ENCODE data around the gene DUSP18.
"Not testable (repeated sequence)": the region's sequence is repeated elsewhere in the genome, so short reads cannot be mapped to it uniquely, and the experiment has no call there.

Gene DUSP18

DNA sequence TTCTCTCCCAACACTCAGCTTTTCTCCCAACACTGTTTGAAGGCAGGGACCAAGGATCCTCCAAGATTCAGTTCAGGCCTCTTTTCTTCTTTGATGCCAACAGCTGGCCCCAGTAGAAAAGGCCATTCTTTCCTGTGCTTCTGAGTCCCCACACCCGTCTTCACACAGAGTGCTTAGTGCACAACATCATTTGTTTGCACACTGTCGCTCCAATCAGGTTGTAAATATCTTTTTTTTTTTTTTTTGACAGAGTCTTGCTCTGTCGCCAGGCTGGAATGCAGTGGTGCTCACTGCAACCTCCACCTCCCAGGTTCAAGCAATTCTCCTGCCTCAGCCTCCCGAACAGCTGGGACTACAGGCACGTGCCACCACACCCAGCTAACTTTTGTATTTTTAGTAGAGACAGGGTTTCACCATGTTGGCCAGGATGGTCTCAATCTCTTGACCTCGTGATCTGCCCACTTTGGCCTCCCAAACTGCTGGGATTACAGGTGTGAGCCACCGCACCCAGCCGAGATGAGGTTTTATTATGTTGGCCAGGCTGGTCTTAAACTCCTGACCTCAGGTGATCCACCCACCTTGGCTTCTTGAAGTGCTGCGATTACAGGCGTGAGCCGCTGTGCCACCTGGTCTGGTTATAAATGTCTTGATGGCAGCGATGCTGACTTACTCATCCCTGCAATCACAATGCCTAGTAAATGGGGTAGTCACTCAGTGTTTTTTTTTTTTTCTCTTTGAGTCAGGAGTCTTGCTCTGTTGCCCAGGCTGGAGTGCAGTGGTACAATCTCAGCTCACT is 12.4 kb upstream of the DUSP18 start:
- not testable (repeated sequence) for DNase-seq (ENCODE audit: low read depth)

DNA sequence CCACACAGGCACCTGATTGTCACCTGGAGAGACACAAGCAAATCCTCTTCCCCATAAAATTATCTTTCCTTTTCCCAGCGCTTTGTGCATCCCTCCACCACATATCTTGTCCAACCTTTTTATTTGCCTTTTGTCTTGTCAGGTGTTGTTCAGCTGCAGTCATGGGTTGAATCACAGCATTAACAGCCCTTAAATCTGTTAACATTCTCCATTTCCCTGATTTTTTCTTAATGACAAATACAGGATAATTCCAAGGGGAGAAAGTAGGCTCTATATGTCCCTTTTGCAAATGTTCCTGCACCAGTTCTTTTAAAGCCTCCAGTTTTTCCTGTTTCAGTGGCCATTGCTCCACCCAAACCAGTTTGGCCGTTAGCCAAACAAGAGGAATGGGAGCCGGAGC is 8.9 kb upstream of the DUSP18 start:
- not testable (repeated sequence) for DNase-seq (ENCODE audit: low read depth)

DNA sequence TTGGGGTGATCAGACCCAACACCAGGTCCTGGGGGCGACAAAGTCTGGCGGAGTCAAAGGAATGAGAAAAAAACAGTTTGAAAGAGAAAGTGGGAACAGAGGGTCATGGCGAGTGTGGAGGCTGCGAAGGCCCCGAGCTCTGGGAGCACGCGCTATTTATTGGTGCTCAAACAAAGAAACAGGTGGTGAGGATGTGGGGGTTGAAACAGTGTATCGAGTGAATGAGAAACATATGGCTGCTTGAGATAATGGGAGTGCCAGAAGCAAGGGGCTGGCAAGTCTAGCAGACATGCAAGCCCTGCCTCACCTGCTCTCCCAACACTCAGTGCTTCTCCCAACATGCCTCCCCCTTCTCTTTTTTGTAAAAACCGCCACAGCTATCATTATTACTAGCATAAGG is 7.8 kb upstream of the DUSP18 start:
- no peak for DNase-seq (ENCODE audit: low read depth)

GRCh38 chr22:30674482-30674881 is 6.8 kb upstream of the DUSP18 start:
- DNase-seq (ENCODE audit: low read depth): no peak

DNA sequence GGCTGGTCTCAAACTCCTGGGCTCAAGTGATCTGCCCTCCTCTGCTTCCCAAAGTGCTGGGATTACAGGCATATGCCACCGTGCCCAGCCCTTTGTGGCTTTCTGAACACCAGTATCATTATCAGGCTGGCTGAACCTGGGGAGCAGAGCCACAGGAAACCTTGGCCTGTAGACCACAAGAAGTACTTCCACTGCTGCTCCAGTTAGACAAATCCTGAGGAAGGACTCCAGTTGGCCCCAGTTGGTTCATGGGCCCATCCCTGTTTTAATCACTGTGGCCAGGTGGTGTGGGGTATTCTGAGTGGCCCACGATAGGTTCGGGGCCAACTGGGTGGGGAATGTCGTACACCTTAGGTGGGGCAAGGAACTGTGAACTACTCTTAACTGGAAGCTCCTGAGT is 5.5 kb upstream of the DUSP18 start:
- no peak for DNase-seq (ENCODE audit: low read depth)

DNA sequence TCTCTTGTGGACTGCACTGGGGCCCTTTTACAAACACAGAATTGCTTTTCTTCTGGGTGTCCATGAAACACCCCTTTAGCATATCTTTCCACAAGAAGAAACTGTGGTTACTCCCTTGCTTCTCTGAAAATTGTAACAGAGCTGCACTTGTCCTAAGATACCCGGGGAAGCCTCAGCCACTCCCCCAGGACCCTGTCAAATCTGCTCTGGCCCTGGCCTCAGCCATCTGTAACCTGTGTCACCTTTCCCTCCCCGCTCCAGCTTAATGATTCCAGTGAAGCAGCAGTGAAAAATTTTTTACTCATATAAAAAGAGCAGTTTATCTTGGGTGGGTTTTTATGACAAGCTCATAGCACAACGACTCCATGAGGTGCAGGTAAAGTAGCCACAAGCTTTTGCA is 3.4 kb upstream of the DUSP18 start:
- DNase-seq (ENCODE audit: low read depth): no peak

DNA sequence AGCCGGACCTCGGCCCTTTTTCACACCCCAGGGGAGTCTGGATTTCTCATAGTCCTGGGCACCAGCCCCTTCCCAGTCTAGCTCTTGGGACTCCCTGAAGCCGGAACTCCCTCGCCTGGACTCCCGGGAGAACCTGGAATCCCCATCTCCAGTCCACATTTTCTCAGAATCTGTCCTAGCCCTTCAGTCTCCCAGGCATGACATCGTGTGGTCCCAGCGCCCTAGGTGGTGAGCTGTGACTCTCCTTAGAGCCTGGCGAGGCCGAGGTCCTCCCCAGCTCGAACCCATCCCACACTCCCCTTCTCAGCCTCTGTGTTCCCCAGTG is 673 bp upstream of the DUSP18 start:
- no peak for DNase-seq (ENCODE audit: low read depth)

DNA sequence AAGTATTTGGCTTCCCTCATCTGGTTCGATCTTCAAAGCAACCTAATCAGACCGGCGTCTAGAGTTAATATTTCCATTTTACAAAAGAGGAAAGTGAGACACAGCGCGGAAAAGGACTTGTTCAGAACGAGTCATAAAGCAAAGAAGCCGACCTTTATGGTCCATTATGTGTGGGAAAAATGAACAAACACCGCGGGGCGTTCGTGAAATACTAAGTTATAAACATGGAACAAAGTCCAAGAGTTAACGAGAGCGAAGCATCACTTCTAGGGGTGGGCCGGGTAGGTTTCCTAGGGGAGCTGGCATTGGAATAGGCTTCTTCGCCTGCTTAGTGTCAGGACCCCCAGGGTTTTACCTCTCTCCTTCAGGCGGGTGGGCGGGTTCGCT is 575 bp downstream of the DUSP18 start:
- no peak for DNase-seq (ENCODE audit: low read depth)

GRCh38 chr22:30665786-30666185 is 1.9 kb downstream of the DUSP18 start:
- no peak for DNase-seq (ENCODE audit: low read depth)

DNA sequence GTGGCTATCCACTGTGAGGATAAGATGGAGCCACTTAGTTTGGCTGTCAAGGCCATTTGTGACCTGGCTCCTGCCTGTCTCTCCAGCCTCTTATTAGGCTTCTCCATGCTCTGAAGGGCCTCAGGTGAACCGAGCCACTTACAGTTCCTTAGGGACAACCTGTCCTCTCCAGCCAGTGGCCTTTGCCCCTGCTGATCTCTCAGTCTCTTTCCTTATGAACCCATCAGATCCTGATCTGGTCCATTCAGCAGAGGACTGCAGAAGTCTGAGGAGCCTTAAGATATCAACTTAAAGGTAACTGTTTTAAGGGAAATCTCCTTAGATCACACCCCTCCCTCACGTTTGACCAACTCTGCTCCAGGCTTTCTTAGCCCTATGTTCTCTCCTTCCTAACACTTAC is 2.4 kb downstream of the DUSP18 start:
- DNase-seq (ENCODE audit: low read depth): no peak

GRCh38 chr22:30664798-30665197 is 2.9 kb downstream of the DUSP18 start:
- DNase-seq (ENCODE audit: low read depth): no peak

DNA sequence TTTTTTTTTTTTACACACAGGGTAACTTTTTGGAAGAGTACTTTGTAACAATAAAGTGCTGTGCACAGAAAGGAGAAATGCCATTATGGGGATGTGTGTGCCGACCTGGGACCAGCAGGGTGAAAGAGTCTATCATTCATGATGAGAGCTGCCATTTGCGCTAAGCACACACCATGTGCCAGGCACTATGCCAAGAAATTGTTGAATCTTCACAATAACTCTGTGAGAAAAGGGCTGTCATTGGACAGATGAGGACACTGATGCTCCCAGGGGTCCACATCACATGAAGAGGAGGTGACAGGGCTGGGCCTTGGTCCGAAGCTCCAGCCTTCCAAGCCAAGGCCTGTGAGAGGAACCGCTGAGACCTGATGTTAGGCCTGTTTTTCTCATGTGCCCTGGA is 5.6 kb downstream of the DUSP18 start:
- no peak for DNase-seq (ENCODE audit: low read depth)

GRCh38 chr22:30655532-30655931 is 12.1 kb downstream of the DUSP18 start:
- DNase-seq (ENCODE audit: low read depth): no peak

DNA sequence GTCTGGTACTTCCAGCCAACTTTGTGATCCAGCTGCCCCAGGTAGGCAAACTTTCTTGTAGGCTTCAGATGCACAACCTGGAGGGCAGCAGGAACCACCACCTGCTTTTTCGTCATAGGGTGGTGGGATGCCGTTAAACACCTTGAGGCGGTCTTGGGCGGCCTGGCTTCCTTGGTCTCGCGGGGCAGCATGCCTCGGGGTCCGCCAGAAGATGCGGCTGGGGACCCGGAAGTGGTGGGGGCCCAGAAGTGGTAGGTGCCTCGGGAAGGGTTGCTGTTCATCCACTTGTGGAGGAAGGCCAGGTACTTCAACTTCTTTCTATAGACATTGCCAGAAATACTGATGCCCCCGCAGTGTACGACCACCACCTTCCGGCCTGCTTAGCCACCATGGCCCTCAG is 13.3 kb downstream of the DUSP18 start:
- DNase-seq (ENCODE audit: low read depth): no peak

DNA sequence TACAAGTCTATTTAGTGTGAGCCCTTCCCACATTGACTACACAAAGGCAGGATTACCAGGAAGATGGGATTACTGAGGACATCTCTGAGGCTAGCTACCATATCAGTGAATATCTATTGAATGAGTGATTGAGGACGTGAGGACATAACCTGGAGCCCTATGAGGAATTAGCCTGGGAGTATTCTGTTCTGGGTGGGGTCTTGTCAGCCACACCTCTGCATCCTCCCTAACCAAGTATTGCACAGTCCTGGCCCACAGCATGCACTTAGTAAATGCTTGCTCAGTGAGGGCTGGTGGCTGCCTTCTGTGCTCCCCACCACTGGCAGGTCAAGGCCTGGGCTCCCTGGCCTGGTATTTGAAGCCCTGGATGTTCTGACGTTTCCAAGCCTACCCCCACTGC is 14.8 kb downstream of the DUSP18 start:
- no peak for DNase-seq (ENCODE audit: low read depth)

GRCh38 chr22:30650508-30651116 is 17.1 kb downstream of the DUSP18 start:
- no peak for DNase-seq (ENCODE audit: low read depth)

GRCh38 chr22:30649430-30650007 is 18.2 kb downstream of the DUSP18 start:
- DNase-seq (ENCODE audit: low read depth): peak; percentile 80

GRCh38 chr22:30648825-30649224 is 18.9 kb downstream of the DUSP18 start:
- DNase-seq (ENCODE audit: low read depth): no peak

GRCh38 chr22:30647536-30647935 is 20.1 kb downstream of the DUSP18 start:
- no peak for DNase-seq (ENCODE audit: low read depth)

DNA sequence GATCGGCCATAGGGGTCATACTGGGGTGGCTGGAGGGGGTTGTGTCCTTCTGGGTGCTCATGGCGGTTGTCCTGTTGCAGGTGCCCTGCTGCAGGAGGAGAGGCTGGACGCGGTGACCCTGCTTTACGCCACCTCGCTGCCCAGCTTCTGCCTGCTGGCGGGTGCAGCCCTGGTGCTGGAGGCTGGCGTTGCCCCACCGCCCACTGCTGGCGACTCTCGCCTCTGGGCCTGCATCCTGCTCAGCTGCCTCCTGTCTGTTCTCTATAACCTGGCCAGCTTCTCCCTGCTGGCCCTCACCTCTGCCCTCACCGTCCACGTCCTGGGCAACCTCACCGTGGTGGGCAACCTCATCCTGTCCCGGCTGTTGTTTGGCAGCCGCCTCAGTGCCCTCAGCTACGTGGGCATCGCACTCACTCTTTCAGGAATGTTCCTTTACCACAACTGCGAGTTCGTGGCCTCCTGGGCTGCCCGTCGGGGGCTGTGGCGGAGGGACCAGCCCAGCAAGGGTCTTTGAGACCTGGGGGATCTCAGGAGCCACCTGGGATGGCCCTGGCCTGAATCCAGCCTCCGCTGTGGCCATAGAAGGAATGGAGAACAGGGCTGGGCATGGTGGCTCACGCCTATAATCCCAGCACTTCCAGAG is 21.0 kb downstream of the DUSP18 start:
- DNase-seq (ENCODE audit: low read depth): no peak

DNA sequence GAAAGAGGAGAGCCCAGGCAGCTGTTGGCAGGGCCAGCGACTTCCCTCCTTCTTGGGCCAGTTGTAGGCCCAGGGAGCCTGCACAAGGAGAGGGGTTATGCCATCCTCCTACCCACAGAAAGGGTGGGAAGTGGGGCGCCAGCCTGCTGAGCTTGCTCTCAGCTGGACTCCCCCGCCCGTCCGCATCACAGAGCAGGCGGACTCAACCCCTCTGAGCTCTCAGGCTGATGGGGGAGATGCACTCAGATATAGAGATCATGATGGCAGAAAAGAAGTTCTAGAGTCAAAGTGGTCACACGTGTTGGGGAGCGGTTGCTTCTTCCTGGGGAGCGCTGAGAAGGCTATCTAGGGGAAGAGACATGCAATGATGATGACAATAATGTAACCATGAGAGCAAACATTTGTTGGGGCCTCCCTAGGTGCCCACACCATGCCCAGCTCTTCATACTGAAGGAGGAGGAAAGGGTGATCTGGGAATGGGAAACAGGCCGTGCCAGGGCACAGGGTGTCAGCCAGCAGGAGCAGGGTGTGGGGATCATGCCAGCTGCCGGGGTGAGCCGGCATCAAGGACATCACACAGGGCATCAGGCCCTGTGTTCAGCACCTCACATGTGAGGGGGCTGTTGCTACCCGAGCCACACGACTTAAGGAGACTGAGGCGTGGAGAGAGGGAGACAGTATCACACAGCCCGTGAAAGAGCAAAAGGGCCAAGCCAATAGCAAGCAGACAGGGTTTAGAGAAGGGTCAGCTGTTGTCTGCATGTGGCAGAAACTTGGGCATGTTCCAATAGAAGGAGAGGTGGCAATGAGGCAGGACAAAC is 24.4 kb downstream of the DUSP18 start:
- no peak for DNase-seq (ENCODE audit: low read depth)

- no peak for DNase-seq (ENCODE audit: low read depth)
Measured at GRCh38 chr22:30640839-30641430, 26.7 kb downstream of the DUSP18 start.
